HepG2 (cell line): ENCODE data around the gene UBC. TPM values are rescaled to one million over a fixed set of nuclear protein-coding genes. Genes with fewer than 3 reads are reported as not detected.

Source experiments
- CSRNP1 ChIP-seq: sonication (generic); formaldehyde crosslinking; IDR thresholded peaks from 2 replicates; pipeline ENCODE4 v1.8.1; 2023; ENCODE audit warnings: mild to moderate bottlenecking, missing genetic modification reagents
- DZIP1 ChIP-seq: sonication (generic); formaldehyde crosslinking; IDR thresholded peaks from 2 replicates; pipeline ENCODE4 v1.5.0; 2020; ENCODE audit warnings: mild to moderate bottlenecking, missing genetic modification reagents
- HNF4A ChIP-seq: sonication (generic); formaldehyde crosslinking; IDR thresholded peaks from 2 replicates; pipeline ENCODE4 v1.4.0; 2020; ENCODE audit warnings: missing genetic modification reagents
- HNRNPL ChIP-seq: fragments of 200-400 bp; formaldehyde crosslinking; IDR thresholded peaks from 2 replicates; pipeline ENCODE4 v1.6.1; 2017; ENCODE audit warnings: mild to moderate bottlenecking, low read depth, low read length
- MAX ChIP-seq: IDR thresholded peaks from 2 replicates; pipeline ENCODE4 v1.6.1; 2012; ENCODE audit warnings: inconsistent platforms
- MXD1 ChIP-seq: sonication (generic); formaldehyde crosslinking; IDR thresholded peaks from 2 replicates; pipeline ENCODE4 v1.4.0; 2020; ENCODE audit warnings: mild to moderate bottlenecking, missing genetic modification reagents
- MXD4 ChIP-seq: IDR thresholded peaks from 2 replicates; pipeline ENCODE4 v1.6.1; 2016; ENCODE audit warnings: mild to moderate bottlenecking, missing biosample characterization, missing genetic modification reagents
- POLR2A ChIP-seq, 2 experiments: IDR thresholded peaks; 2 replicates each; pipeline ENCODE4 v1.6.1; 2011; ENCODE audit warnings: low read depth in 2 of 2, low read length in 2 of 2, mild to moderate bottlenecking in 1 of 2, moderate library complexity in 1 of 2; ENCODE audit not compliant: insufficient read depth in 1 of 2
- YY1 ChIP-seq: IDR thresholded peaks from 2 replicates; pipeline ENCODE4 v1.6.1; 2011; ENCODE audit warnings: low read length, low read depth, moderate library complexity, mild to moderate bottlenecking; ENCODE audit not compliant: insufficient read depth, insufficient replicate concordance
- ZBTB46 ChIP-seq: sonication (generic); formaldehyde crosslinking; IDR thresholded peaks from 2 replicates; pipeline ENCODE4 v1.4.0; 2020; ENCODE audit warnings: mild to moderate bottlenecking, missing genetic modification reagents, borderline replicate concordance
- ZFP82 ChIP-seq: sonication (generic); formaldehyde crosslinking; IDR thresholded peaks from 2 replicates; pipeline ENCODE4 v1.5.1; 2020; ENCODE audit warnings: mild to moderate bottlenecking, missing genetic modification reagents, borderline replicate concordance
- ZNF691 ChIP-seq: sonication (generic); formaldehyde crosslinking; IDR thresholded peaks from 2 replicates; pipeline ENCODE4 v1.4.0; 2020; ENCODE audit warnings: missing genetic modification reagents, low read depth, mild to moderate bottlenecking, borderline replicate concordance
- polyA plus RNA-seq, 8 experiments: library from polyadenylated mRNA; depleted of rRNA in 3 of 8; stranded (reverse) in 7 of 8; unstranded in 1 of 8; fragments of >200 nt; fragmentation: Illumina TruSeq in 4 of 8; extraction: Trizol in 4 of 8; gene quantifications; 2 replicates each; pipeline versions ENCODE4 v1.2.1 to v1.2.3, GENCODE V29; 2011 to 2016; ENCODE audit warnings: low read depth in 4 of 8, missing spikeins in 1 of 8, mixed read lengths in 1 of 8; ENCODE audit not compliant: insufficient read depth in 1 of 8
- total RNA-seq, 5 experiments: library from RNA; depleted of rRNA; stranded (reverse); fragments of >200 nt; fragmentation: Illumina TruSeq; extraction: Trizol; gene quantifications; 2 replicates each; pipeline ENCODE4 v1.2.3, GENCODE V29; 2016; ENCODE audit warnings: low read depth in 1 of 5

The UBC gene
- total and polyA plus RNA-seq, 2 of the 13 experiments (the other 11 are each of a cell fraction or from before 2014, with no cell fraction given) = 805 to 1,432 TPM

- TF ChIP-seq DZIP1 (CRISPR knock-in tag) (0 out of 2 replicates have a peak, but pooled peaks have one; percentile 5), ZFP82 (CRISPR knock-in tag) (0 out of 2 replicates have a peak, but pooled peaks have one; percentile 14), ZBTB46 (CRISPR knock-in tag) (peak; percentile 5; the same call in 1 of the 2 replicates), ZNF691 (CRISPR knock-in tag) (0 out of 2 replicates have a peak, but pooled peaks have one; percentile 0), MXD1 (CRISPR knock-in tag) (peak; percentile 51; the same call in 1 of the 2 replicates), POLR2A (IDR thresholded peaks at IDR 0.05; ENCODE audit: insufficient read depth in 1 of 2, low read depth in 2 of 2, low read length in 2 of 2) (0 out of 4 replicates have a peak, but pooled peaks of 1 of the 2 experiments have one; percentile 33), YY1 (no peak), MXD4 (peak; percentile 73), CSRNP1 (CRISPR knock-in tag) (peak; percentile 14; the same call in 1 of the 2 replicates), MAX (peak; percentile 43), HNRNPL (0 out of 2 replicates have a peak, but pooled peaks have one; percentile 3), HNF4A (CRISPR knock-in tag) (peak; percentile 40; the same call in 1 of the 2 replicates)
Measured at GRCh38 chr12:124862768-124863415, 51.6 kb downstream of the UBC start (continued).
